IMR-90 (cell line): ENCODE measurements around the gene TMEM181. TPM values are rescaled to one million over a fixed set of nuclear protein-coding genes. Genes with fewer than 3 reads are reported as not detected.

Experiments
- ATAC-seq: fragments of 200-7000 bp; cut with Tn5 transposase; 2 replicates; pipeline ENCODE4 v1.9.1; 2020; ENCODE audit warnings: low read depth, mild to moderate bottlenecking, moderate library complexity
- BruUV-seq: library from RNA; stranded (reverse); fragments of 400-500 nt; replicated peaks from 2 replicates; lab custom pipeline; 2021; lab: Mats Ljungman, UMichigan
- CTCF ChIA-PET: fragments of 300-600 bp; formaldehyde crosslinking; extraction: SDS; loops from one replicate; lab custom pipeline; 2021; ENCODE audit warnings: antibody characterized with exemption; lab: Yijun Ruan, JAX
- POLR2A ChIA-PET: fragments of 300-600 bp; sonication (Branson Sonifier 250); formaldehyde crosslinking; loops from one replicate; lab custom pipeline; 2022; ENCODE audit warnings: antibody characterized with exemption; ENCODE audit not compliant: unreplicated experiment; lab: Charles Lee
- DNase-seq: peaks from one replicate; pipeline ENCODE4 v3.0.0; 2013
- H2AFZ ChIP-seq: replicated peaks from 2 replicates; pipeline ENCODE3; 2013; ENCODE audit warnings: low read length, mild to moderate bottlenecking; ENCODE audit not compliant: poor library complexity
- H2AK5ac ChIP-seq: 2 replicates; pipeline ENCODE4 v1.6.1; 2013; ENCODE audit warnings: low read depth, low read length, inconsistent platforms
- H2AK9ac ChIP-seq: replicated peaks from 2 replicates; pipeline ENCODE3; 2013; ENCODE audit warnings: mild to moderate bottlenecking, low read depth, low read length, moderate library complexity; ENCODE audit not compliant: poor library complexity
- H2BK120ac ChIP-seq: 2 replicates; pipeline ENCODE4 v1.6.1; 2013; ENCODE audit warnings: low read depth, low read length, inconsistent platforms
- H2BK15ac ChIP-seq: 3 replicates; pipeline ENCODE4 v1.6.1; 2013; ENCODE audit warnings: low read depth, low read length, inconsistent platforms
- H2BK20ac ChIP-seq: 2 replicates; pipeline ENCODE4 v1.6.1; 2013; ENCODE audit warnings: low read depth, mild to moderate bottlenecking, inconsistent platforms, low read length, moderate library complexity
- H2BK5ac ChIP-seq: 2 replicates; pipeline ENCODE4 v1.6.1; 2013; ENCODE audit warnings: mild to moderate bottlenecking, low read depth, low read length, inconsistent platforms; ENCODE audit not compliant: poor library complexity, severe bottlenecking
- H3K14ac ChIP-seq: replicated peaks from 2 replicates; pipeline ENCODE4 v1.6.1; 2013; ENCODE audit warnings: low read depth, low read length, inconsistent platforms
- H3K18ac ChIP-seq: 2 replicates; pipeline ENCODE4 v1.6.1; 2013; ENCODE audit warnings: low read depth, low read length, control low read depth
- H3K23ac ChIP-seq: 2 replicates; pipeline ENCODE4 v1.6.1; 2013; ENCODE audit warnings: low read depth, low read length, inconsistent platforms
- H3K27ac ChIP-seq: 2 replicates; pipeline ENCODE4 v1.5.1; 2013; ENCODE audit warnings: mild to moderate bottlenecking, control low read depth, low read length; ENCODE audit not compliant: insufficient read depth
- H3K27me3 ChIP-seq: 2 replicates; pipeline ENCODE4 v1.6.1; 2013; ENCODE audit warnings: low read length; ENCODE audit not compliant: control insufficient read depth, insufficient read depth
- H3K36me3 ChIP-seq: 2 replicates; pipeline ENCODE4 v1.6.1; 2013; ENCODE audit warnings: low read length, mixed read lengths; ENCODE audit not compliant: control insufficient read depth, insufficient read depth
- H3K4ac ChIP-seq: 2 replicates; pipeline ENCODE4 v1.6.1; 2013; ENCODE audit warnings: low read depth, low read length, inconsistent platforms
- H3K4me1 ChIP-seq: 2 replicates; pipeline ENCODE4 v1.6.1; 2013; ENCODE audit warnings: low read length, mixed read lengths; ENCODE audit not compliant: control insufficient read depth, insufficient read depth
- H3K4me2 ChIP-seq: 2 replicates; pipeline ENCODE4 v1.6.1; 2013; ENCODE audit warnings: low read depth, mild to moderate bottlenecking, control low read depth, low read length, moderate library complexity
- H3K4me3 ChIP-seq: 2 replicates; pipeline ENCODE4 v1.5.1; 2013; ENCODE audit warnings: low read depth, mild to moderate bottlenecking, control low read depth, low read length, moderate library complexity; ENCODE audit not compliant: insufficient read depth
- H3K56ac ChIP-seq: 2 replicates; pipeline ENCODE4 v1.6.1; 2013; ENCODE audit warnings: low read length, inconsistent platforms; ENCODE audit not compliant: insufficient read depth; ENCODE audit errors: extremely low read depth
- H3K79me1 ChIP-seq, 2 experiments: 2 replicates each; pipeline ENCODE4 v1.6.1; 2013; ENCODE audit warnings: low read length in 2 of 2, inconsistent platforms in 1 of 2, low read depth in 1 of 2
- H3K9ac ChIP-seq: 2 replicates; pipeline ENCODE4 v1.6.1; 2013; ENCODE audit warnings: low read depth, low read length, control low read depth
- H3K9me1 ChIP-seq: 2 replicates; pipeline ENCODE4 v1.6.1; 2013; ENCODE audit warnings: low read length, inconsistent platforms; ENCODE audit not compliant: insufficient read depth
- H3K9me3 ChIP-seq: 2 replicates; pipeline ENCODE4 v1.6.1; 2013; ENCODE audit warnings: low read length; ENCODE audit not compliant: control insufficient read depth, insufficient read depth
- H4K20me1 ChIP-seq: 2 replicates; pipeline ENCODE4 v1.6.1; 2013; ENCODE audit warnings: low read length, inconsistent platforms; ENCODE audit not compliant: insufficient read depth
- H4K5ac ChIP-seq: 2 replicates; pipeline ENCODE4 v1.6.1; 2013; ENCODE audit warnings: mild to moderate bottlenecking, low read depth, low read length, control low read depth
- H4K8ac ChIP-seq, 2 experiments: 2 replicates each; pipeline ENCODE4 v1.6.1; 2013; ENCODE audit warnings: low read depth in 2 of 2, low read length in 2 of 2, control low read depth in 1 of 2, inconsistent platforms in 1 of 2
- H4K91ac ChIP-seq: 2 replicates; pipeline ENCODE4 v1.6.1; 2013; ENCODE audit warnings: low read depth, low read length, inconsistent platforms; ENCODE audit not compliant: insufficient read depth
- BHLHE40 ChIP-seq: fragments of 150-350 bp; IDR thresholded peaks from 2 replicates; pipeline ENCODE4 v1.6.1; 2016; ENCODE audit warnings: mild to moderate bottlenecking, low read depth, low read length
- CEBPB ChIP-seq: IDR thresholded peaks from 2 replicates; pipeline ENCODE4 v1.6.1; 2012; ENCODE audit warnings: low read depth, low read length, improper control_type of control experiment
- CHD1 ChIP-seq: IDR thresholded peaks from 2 replicates; pipeline ENCODE4 v1.6.1; 2012; ENCODE audit warnings: low read depth, low read length, improper control_type of control experiment
- CTCF ChIP-seq: conservative IDR thresholded peaks from 2 replicates; pipeline ENCODE4 v1.5.1; 2012; ENCODE audit warnings: mild to moderate bottlenecking, low read depth, low read length, improper control_type of control experiment
- FOS ChIP-seq: fragments of 150-350 bp; IDR thresholded peaks from 2 replicates; pipeline ENCODE4 v1.6.1; 2016; ENCODE audit warnings: low read depth, low read length
- MAFK ChIP-seq: IDR thresholded peaks from 2 replicates; pipeline ENCODE4 v1.6.1; 2012; ENCODE audit warnings: low read depth, low read length, improper control_type of control experiment
- MAZ ChIP-seq: IDR thresholded peaks from 2 replicates; pipeline ENCODE4 v1.6.1; 2012; ENCODE audit warnings: low read depth, mild to moderate bottlenecking, low read length, improper control_type of control experiment, moderate library complexity, borderline replicate concordance
- MXI1 ChIP-seq: IDR thresholded peaks from 2 replicates; pipeline ENCODE4 v1.6.1; 2012; ENCODE audit warnings: low read depth, mild to moderate bottlenecking, low read length, moderate library complexity, borderline replicate concordance
- NFE2L2 ChIP-seq: fragments of 150-350 bp; IDR thresholded peaks from 2 replicates; pipeline ENCODE4 v1.6.1; 2016; ENCODE audit warnings: low read depth, mild to moderate bottlenecking, low read length
- POLR2A ChIP-seq: IDR thresholded peaks from 2 replicates; pipeline ENCODE4 v1.6.1; 2012; ENCODE audit warnings: mild to moderate bottlenecking, low read depth, low read length
- RCOR1 ChIP-seq: IDR thresholded peaks from 2 replicates; pipeline ENCODE4 v1.6.1; 2012; ENCODE audit warnings: mild to moderate bottlenecking, low read length, improper control_type of control experiment; ENCODE audit not compliant: insufficient replicate concordance
- RFX5 ChIP-seq: IDR thresholded peaks from 2 replicates; pipeline ENCODE4 v1.8.0; 2012; ENCODE audit warnings: low read depth, mild to moderate bottlenecking, low read length, moderate library complexity
- SMC3 ChIP-seq: fragments of 150-350 bp; IDR thresholded peaks from 2 replicates; pipeline ENCODE4 v1.6.1; 2016; ENCODE audit warnings: low read depth, mild to moderate bottlenecking, antibody characterized with exemption, low read length, moderate library complexity
- WGBS, 2 experiments: methylation state at CpG; one replicate each; pipeline versions ENCODE4 v1.1.5 to v1.1.7; 2013; ENCODE audit warnings: missing lambda C conversion rate in 2 of 2; ENCODE audit not compliant: insufficient read length in 1 of 2; ENCODE audit errors: extremely low coverage in 2 of 2; 5-methylcytosine and 5-hydroxymethylcytosine counted together
- dilution Hi-C: fragments of 300-500 bp; cut with HindIII; formaldehyde crosslinking; loops from one replicate; pipeline ENCODE4 v1.14.3; 2018; ENCODE audit warnings: low sequenced_read_pairs; ENCODE audit not compliant: unreplicated experiment
- in situ Hi-C: fragments of 300-500 bp; cut with MboI; formaldehyde crosslinking; loops from 3 replicates; pipeline ENCODE4 v1.14.3; 2019; ENCODE audit warnings: low sequenced_read_pairs, inconsistent platforms, mixed read lengths
- intact Hi-C: fragments of 100-400 bp; cut with micrococcal nuclease; formaldehyde crosslinking; loops from 2 replicates; pipeline ENCODE4 v1.10.0; 2022
- polyA plus RNA-seq, 3 experiments: library from polyadenylated mRNA; depleted of rRNA; stranded (reverse); fragments of >200 nt; gene quantifications; 2 replicates each; pipeline ENCODE4 v1.2.3, GENCODE V29; 2012; ENCODE audit warnings: low replicate concordance in 1 of 3
- total RNA-seq: library from RNA; depleted of rRNA; stranded (reverse); fragments of >200 nt; gene quantifications from 2 replicates; pipeline ENCODE4 v1.2.3, GENCODE V29; 2012
- TF ChIP-seq, protein P1 (sequence below): fragments of 150-350 bp; IDR thresholded peaks from 2 replicates; pipeline ENCODE4 v1.6.1; 2016; ENCODE audit warnings: low read depth, mild to moderate bottlenecking, low read length, moderate library complexity, borderline replicate concordance

Gene TMEM181
- total and polyA plus RNA-seq, 2 of the 4 experiments (the other 2 are of a cell fraction), result 22.8 to 27.8 TPM

DNA sequence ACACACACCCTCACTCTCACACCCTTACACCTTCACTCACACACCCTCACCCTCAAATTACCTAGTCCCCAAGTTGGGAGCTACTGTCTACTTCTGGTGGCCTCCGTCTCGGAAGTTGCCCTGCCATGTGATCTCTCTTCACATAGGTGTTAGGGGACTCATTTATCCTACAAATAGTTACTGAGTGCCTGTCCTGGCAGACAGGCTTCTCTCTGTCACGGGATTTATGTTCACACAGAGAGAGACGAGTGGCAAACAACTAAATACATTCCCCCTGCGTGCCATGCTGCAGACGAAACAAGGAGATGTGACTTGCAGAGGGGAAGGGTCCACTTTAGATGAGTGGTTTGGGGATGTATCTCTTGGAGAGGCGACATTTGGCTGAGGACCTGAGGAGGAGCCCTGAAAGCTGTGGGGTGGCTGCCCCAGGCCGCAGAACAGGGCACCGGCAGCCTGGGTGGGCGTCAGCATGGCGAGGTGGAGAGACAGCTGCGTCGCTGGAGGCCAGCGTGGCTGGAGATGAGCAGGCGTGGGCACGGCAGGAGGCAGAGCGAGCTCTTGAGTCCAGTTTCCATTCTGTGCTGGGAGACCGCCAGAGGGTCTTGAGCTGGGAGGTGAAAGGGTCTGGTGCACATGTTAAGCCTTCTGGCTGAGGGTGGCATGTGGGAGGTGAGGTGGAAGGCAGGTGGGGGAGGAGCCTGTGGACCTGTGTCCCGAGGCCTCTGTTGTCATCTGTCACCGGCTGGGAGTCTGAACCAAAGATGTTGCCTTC is 67.5 kb downstream of the TMEM181 start (continued):
- no peak for TF ChIP-seq FOS

DNA sequence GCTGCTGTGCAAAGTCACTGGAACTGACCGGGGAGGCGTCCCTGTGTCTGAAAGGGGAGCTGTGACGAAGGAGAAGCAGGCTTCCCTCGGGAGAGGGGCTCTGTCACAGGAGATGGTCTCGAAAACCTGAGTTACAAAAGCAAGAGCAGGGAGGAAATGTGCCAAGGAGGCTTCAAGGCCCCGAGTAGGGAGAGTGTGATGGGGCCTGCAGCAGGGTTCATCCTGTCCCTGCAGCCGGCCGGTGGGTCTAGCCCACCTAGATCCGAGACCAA is 68.0 kb downstream of the TMEM181 start:
- H3K23ac ChIP-seq, result no peak overlapping the region
- intact Hi-C loops (no loop called here), dilution Hi-C loops (no loop called here), in situ Hi-C loops (loop anchor here (25.0 kb wide), 1 partner anchor 1084 kb away; no protein-coding TSS in a partner anchor)
- H4K20me1 ChIP-seq, result peaks cover 9% of the 10 kb centered on the region; the same call in 1 of the 2 replicates
- no peak overlapping the region for H4K91ac ChIP-seq
- no peak overlapping the region for H4K8ac ChIP-seq
- no peaks in the 10 kb centered on the region for H3K9me3 ChIP-seq
- H2BK120ac ChIP-seq, result no peak overlapping the region
- no peak overlapping the region for H2AK5ac ChIP-seq
- no peak overlapping the region for H3K4me2 ChIP-seq
- peaks cover 14% of the 10 kb centered on the region for H3K4me1 ChIP-seq
- no peak overlapping the region for H3K56ac ChIP-seq
- ChIA-PET CTCF (no interaction called here), POLR2A (no interaction called here)
- no peak overlapping the region for H3K4ac ChIP-seq
- no peak overlapping the region for H2BK15ac ChIP-seq
- H3K36me3 ChIP-seq, result peaks cover 35% of the 10 kb centered on the region
- no peak overlapping the region for H3K14ac ChIP-seq
- H3K9ac ChIP-seq, result no peak overlapping the region
- peaks cover 4 to 53% of the 10 kb centered on the region in 2 experiments; a peak in 3 of 4 replicates for H3K79me1 ChIP-seq
- no peak overlapping the region for H2AK9ac ChIP-seq
- DNase-seq, result no peak
- H3K9me1 ChIP-seq, result peaks cover 11% of the 10 kb centered on the region
- H4K5ac ChIP-seq, result no peak overlapping the region
- no peaks in the 10 kb centered on the region for H3K27me3 ChIP-seq
- ATAC-seq, result no peak
- no peak overlapping the region for H2BK5ac ChIP-seq
- H3K27ac ChIP-seq, result no peak overlapping the region
- no peak overlapping the region for H3K4me3 ChIP-seq
- no TSS peak for BruUV-seq
- H3K18ac ChIP-seq, result no peak overlapping the region
- 49% methylated on average over 5 of the region's 9 CpGs; no CpG with 5 or more reads in 1 of the 2 experiments for WGBS, 2 experiments
- H2BK20ac ChIP-seq, result no peak overlapping the region
- no peak overlapping the region for H2AFZ ChIP-seq
- TF ChIP-seq POLR2A (no peak), MAFK (no peak), MAZ (no peak), CHD1 (no peak), RCOR1 (no peak), FOS (no peak), BHLHE40 (no peak), MXI1 (no peak), SMC3 (no peak), RFX5 (no peak), NFE2L2 (no peak), CTCF (no peak), CEBPB (no peak)
- TF ChIP-seq, protein P1, sequence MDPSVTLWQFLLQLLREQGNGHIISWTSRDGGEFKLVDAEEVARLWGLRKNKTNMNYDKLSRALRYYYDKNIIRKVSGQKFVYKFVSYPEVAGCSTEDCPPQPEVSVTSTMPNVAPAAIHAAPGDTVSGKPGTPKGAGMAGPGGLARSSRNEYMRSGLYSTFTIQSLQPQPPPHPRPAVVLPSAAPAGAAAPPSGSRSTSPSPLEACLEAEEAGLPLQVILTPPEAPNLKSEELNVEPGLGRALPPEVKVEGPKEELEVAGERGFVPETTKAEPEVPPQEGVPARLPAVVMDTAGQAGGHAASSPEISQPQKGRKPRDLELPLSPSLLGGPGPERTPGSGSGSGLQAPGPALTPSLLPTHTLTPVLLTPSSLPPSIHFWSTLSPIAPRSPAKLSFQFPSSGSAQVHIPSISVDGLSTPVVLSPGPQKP, result no peak
